H1 (cell line): ENCODE measurements around the gene TRIM50. TPM values are rescaled to one million over a fixed set of nuclear protein-coding genes. Genes with fewer than 3 reads are reported as not detected.

Source experiments
- CTCF ChIA-PET: fragments of 300-600 bp; sonication (Branson Sonifier 250); formaldehyde crosslinking; loops from one replicate; lab custom pipeline; 2021; ENCODE audit not compliant: partially characterized antibody; lab: Charles Lee
- POLR2A ChIA-PET: fragments of 300-600 bp; sonication (Branson Sonifier 250); formaldehyde crosslinking; loops from one replicate; lab custom pipeline; 2021; ENCODE audit warnings: inconsistent platforms; ENCODE audit not compliant: partially characterized antibody; lab: Charles Lee
- DNase-seq, 2 experiments: peaks; one replicate each; pipeline versions ENCODE4 v3.0.0 to v3.0.0-alpha.2; 2010 to 2022; ENCODE audit warnings: low spot score in 2 of 2, low read depth in 1 of 2, mixed read lengths in 1 of 2
- FAIRE-seq: peaks from 2 replicates; lab custom pipeline; 2011; peaks lifted over from hg19 to GRCh38; lab: Jason Lieb, UNC
- H2AFZ ChIP-seq: 2 replicates; pipeline ENCODE4 v1.8.1; 2012; ENCODE audit warnings: low read length, inconsistent platforms
- H2AK5ac ChIP-seq: 2 replicates; pipeline ENCODE4 v1.6.1; 2013; ENCODE audit warnings: low read depth, low read length
- H2BK120ac ChIP-seq: replicated peaks from 2 replicates; pipeline ENCODE3; 2013; ENCODE audit warnings: low read depth, low read length, inconsistent platforms
- H2BK12ac ChIP-seq: 2 replicates; pipeline ENCODE4 v1.6.1; 2013; ENCODE audit warnings: low read depth, low read length
- H2BK15ac ChIP-seq: 2 replicates; pipeline ENCODE4 v1.6.1; 2013; ENCODE audit warnings: low read length
- H2BK20ac ChIP-seq: 2 replicates; pipeline ENCODE4 v1.6.1; 2013; ENCODE audit warnings: low read length
- H2BK5ac ChIP-seq: 2 replicates; pipeline ENCODE4 v1.6.1; 2013; ENCODE audit warnings: low read depth, low read length
- H3K14ac ChIP-seq: 2 replicates; pipeline ENCODE4 v1.6.1; 2013; ENCODE audit warnings: inconsistent platforms; ENCODE audit not compliant: insufficient read length
- H3K18ac ChIP-seq: 2 replicates; pipeline ENCODE4 v1.6.1; 2013; ENCODE audit warnings: low read length; ENCODE audit errors: extremely low read depth
- H3K23ac ChIP-seq: 2 replicates; pipeline ENCODE4 v1.6.1; 2013; ENCODE audit warnings: inconsistent platforms; ENCODE audit not compliant: insufficient read length
- H3K23me2 ChIP-seq: 2 replicates; pipeline ENCODE4 v1.6.1; 2013; ENCODE audit warnings: low read depth, low read length
- H3K27ac ChIP-seq: 2 replicates; pipeline ENCODE4 v1.6.1; 2011; ENCODE audit warnings: low read depth, low read length, inconsistent platforms
- H3K27me3 ChIP-seq, 4 experiments: replicated peaks in 1 of 4; 1 replicate in 1 of 4; 2 replicates in 3 of 4; pipeline versions ENCODE4 v1.6.1 to v1.8.1; 2011 to 2013; ENCODE audit warnings: low read length in 3 of 4, mild to moderate bottlenecking in 3 of 4, inconsistent platforms in 2 of 4, mixed read lengths in 2 of 4, moderate library complexity in 1 of 4; ENCODE audit not compliant: control insufficient read depth in 3 of 4, insufficient read depth in 3 of 4; ENCODE audit errors: extremely low read depth in 1 of 4
- H3K36me3 ChIP-seq, 4 experiments: 2 replicates each; pipeline versions ENCODE4 v1.6.1 to v1.8.1; 2011 to 2013; ENCODE audit warnings: mild to moderate bottlenecking in 4 of 4, low read length in 3 of 4, moderate library complexity in 2 of 4, control low read depth in 1 of 4, inconsistent platforms in 1 of 4; ENCODE audit not compliant: insufficient read depth in 4 of 4, control insufficient read depth in 2 of 4
- H3K4ac ChIP-seq: replicated peaks from 2 replicates; pipeline ENCODE3; 2013; ENCODE audit warnings: low read length, low read depth, mixed read lengths, inconsistent platforms; ENCODE audit not compliant: insufficient read length
- H3K4me1 ChIP-seq, 4 experiments: replicated peaks in 1 of 4; 1 replicate in 1 of 4; 2 replicates in 3 of 4; pipeline versions ENCODE4 v1.6.1 to v1.8.1; 2011 to 2013; ENCODE audit warnings: low read length in 3 of 4, inconsistent platforms in 2 of 4, mixed read lengths in 1 of 4; ENCODE audit not compliant: insufficient read depth in 4 of 4, control insufficient read depth in 3 of 4
- H3K4me2 ChIP-seq, 2 experiments: 2 replicates each; pipeline versions ENCODE4 v1.6.1 to v1.8.1; 2011 to 2013; ENCODE audit warnings: low read depth in 2 of 2, low read length in 2 of 2, control low read depth in 1 of 2, inconsistent platforms in 1 of 2, mild to moderate bottlenecking in 1 of 2; ENCODE audit not compliant: insufficient read depth in 1 of 2
- H3K4me3 ChIP-seq, 4 experiments: fragments of 200-600, 300-600 bp in 1 of 4; sonication (generic), shearing (Covaris generic), sonication (Bioruptor Twin) in 1 of 4; 2 replicates each; pipeline versions ENCODE4 v1.5.1 to v1.8.1; 2011 to 2016; ENCODE audit warnings: low read length in 4 of 4, low read depth in 3 of 4, control low read depth in 2 of 4, inconsistent platforms in 2 of 4, mild to moderate bottlenecking in 2 of 4, mixed read lengths in 1 of 4, moderate library complexity in 1 of 4; ENCODE audit not compliant: insufficient read depth in 2 of 4; ENCODE audit errors: extremely low read depth in 1 of 4
- H3K56ac ChIP-seq: replicated peaks from 2 replicates; pipeline ENCODE3; 2013; ENCODE audit warnings: low read depth, mild to moderate bottlenecking, mixed read lengths, low read length, inconsistent platforms; ENCODE audit not compliant: insufficient read length
- H3K79me1 ChIP-seq: 2 replicates; pipeline ENCODE4 v1.6.1; 2013; ENCODE audit warnings: low read depth, low read length, control low read depth
- H3K79me2 ChIP-seq, 2 experiments: 2 replicates each; pipeline versions ENCODE4 v1.6.1 to v1.8.1; 2012 to 2013; ENCODE audit warnings: low read length in 2 of 2, mild to moderate bottlenecking in 2 of 2, inconsistent platforms in 1 of 2; ENCODE audit not compliant: insufficient read depth in 2 of 2, control insufficient read depth in 1 of 2
- H3K9ac ChIP-seq, 4 experiments: replicated peaks in 1 of 4; 1 replicate in 1 of 4; 2 replicates in 3 of 4; pipeline versions ENCODE4 v1.6.1 to v1.8.1; 2011 to 2013; ENCODE audit warnings: low read depth in 3 of 4, low read length in 3 of 4, control low read depth in 2 of 4, mild to moderate bottlenecking in 2 of 4, moderate library complexity in 2 of 4, inconsistent platforms in 1 of 4; ENCODE audit errors: extremely low read depth in 1 of 4
- H3K9me3 ChIP-seq, 2 experiments: 2 replicates each; pipeline versions ENCODE4 v1.6.1 to v1.8.1; 2012 to 2013; ENCODE audit warnings: mild to moderate bottlenecking in 2 of 2, moderate library complexity in 2 of 2, control low read depth in 1 of 2, inconsistent platforms in 1 of 2, low read depth in 1 of 2, low read length in 1 of 2, mixed read lengths in 1 of 2; ENCODE audit not compliant: insufficient read depth in 2 of 2
- H4K20me1 ChIP-seq, 2 experiments: replicated peaks in 1 of 2; 2 replicates each; pipeline versions ENCODE3 to v1.8.1; 2011 to 2013; ENCODE audit warnings: inconsistent platforms in 2 of 2, low read length in 2 of 2, mild to moderate bottlenecking in 1 of 2; ENCODE audit not compliant: insufficient read depth in 2 of 2, control insufficient read depth in 1 of 2
- H4K5ac ChIP-seq: 2 replicates; pipeline ENCODE4 v1.6.1; 2013; ENCODE audit warnings: low read length, low read depth, mixed read lengths, inconsistent platforms; ENCODE audit not compliant: insufficient read length
- H4K8ac ChIP-seq: 2 replicates; pipeline ENCODE4 v1.8.0; 2013; ENCODE audit warnings: mild to moderate bottlenecking, moderate library complexity, low read length, inconsistent platforms; ENCODE audit not compliant: insufficient read depth; ENCODE audit errors: extremely low read depth
- H4K91ac ChIP-seq: replicated peaks from 2 replicates; pipeline ENCODE3; 2013; ENCODE audit warnings: low read length, mixed read lengths, inconsistent platforms; ENCODE audit not compliant: insufficient read length
- CBX5 ChIP-seq: fragments of 300-800, 300-1000 bp; sonication (generic); IDR thresholded peaks from 2 replicates; pipeline ENCODE4 v1.7.1; 2016; ENCODE audit warnings: antibody characterized with exemption, low read length, low read depth
- CHD2 ChIP-seq: IDR thresholded peaks from 2 replicates; pipeline ENCODE4 v1.6.1; 2012; ENCODE audit warnings: low read length, improper control_type of control experiment
- FOSL1 ChIP-seq: IDR thresholded peaks from 2 replicates; pipeline ENCODE4 v1.6.1; 2011; ENCODE audit warnings: mild to moderate bottlenecking, low read depth, low read length, moderate library complexity; ENCODE audit not compliant: insufficient read depth
- GABPA ChIP-seq: IDR thresholded peaks from 2 replicates; pipeline ENCODE4 v1.6.1; 2011; ENCODE audit warnings: mild to moderate bottlenecking, low read length, moderate library complexity, borderline replicate concordance; ENCODE audit not compliant: insufficient read depth
- JUN ChIP-seq: IDR thresholded peaks from 2 replicates; pipeline ENCODE4 v1.6.1; 2011; ENCODE audit warnings: low read depth, mild to moderate bottlenecking, improper control_type of control experiment, low read length
- NANOG ChIP-seq: IDR thresholded peaks from 2 replicates; pipeline ENCODE4 v1.6.1; 2011; ENCODE audit warnings: low read length, low read depth, mild to moderate bottlenecking, inconsistent platforms; ENCODE audit not compliant: insufficient read depth, poor library complexity, severe bottlenecking
- RFX5 ChIP-seq: IDR thresholded peaks from 2 replicates; pipeline ENCODE4 v1.6.1; 2011; ENCODE audit warnings: low read depth, low read length, improper control_type of control experiment, borderline replicate concordance
- RXRA ChIP-seq: IDR thresholded peaks from 2 replicates; pipeline ENCODE4 v1.6.1; 2011; ENCODE audit warnings: low read depth, mild to moderate bottlenecking, low read length, moderate library complexity; ENCODE audit not compliant: insufficient read depth
- SAP30 ChIP-seq: fragments of 300-600 bp; sonication (generic); IDR thresholded peaks from 2 replicates; pipeline ENCODE4 v1.7.1; 2012; ENCODE audit warnings: low read length, moderate library complexity, mild to moderate bottlenecking, inconsistent platforms; ENCODE audit not compliant: insufficient read depth, insufficient replicate concordance
- SP1 ChIP-seq: IDR thresholded peaks from 2 replicates; pipeline ENCODE4 v1.6.1; 2011; ENCODE audit warnings: low read depth, low read length
- SUZ12 ChIP-seq: fragments of 200-600 bp; sonication (generic); IDR thresholded peaks from 2 replicates; pipeline ENCODE4 v1.6.1; 2012; ENCODE audit warnings: mild to moderate bottlenecking, inconsistent platforms, low read length, moderate library complexity, mixed read lengths
- TAF1 ChIP-seq: IDR thresholded peaks from 2 replicates; pipeline ENCODE4 v1.6.1; 2011; ENCODE audit warnings: mild to moderate bottlenecking, low read depth, low read length
- ZNF274 ChIP-seq: IDR thresholded peaks from 2 replicates; pipeline ENCODE4 v1.7.0; 2012; ENCODE audit warnings: low read length, borderline replicate concordance; ENCODE audit errors: extremely low read depth
- WGBS, 2 experiments: shearing (Covaris generic) in 1 of 2; methylation state at CpG; one replicate each; pipeline versions ENCODE4 v1.1.6 to v1.1.7; 2013 to 2015; ENCODE audit warnings: low lambda C conversion rate in 2 of 2, mixed read lengths in 2 of 2, inconsistent platforms in 1 of 2, low coverage in 1 of 2, missing lambda C conversion rate in 1 of 2; ENCODE audit not compliant: insufficient replicate concordance in 2 of 2, insufficient coverage in 1 of 2, insufficient read length in 1 of 2; ENCODE audit errors: extremely low coverage in 1 of 2, missing lambda C conversion rate in 1 of 2; 5-methylcytosine and 5-hydroxymethylcytosine counted together
- polyA plus RNA-seq, 7 experiments: library from polyadenylated mRNA; depleted of rRNA in 3 of 7; stranded (reverse) in 5 of 7; unstranded in 2 of 7; fragments of >200 nt in 5 of 7; fragments of 200-250 nt in 2 of 7; gene quantifications; 1 replicate in 5 of 7; 2 replicates in 1 of 7; 4 replicates in 1 of 7; pipeline versions ENCODE4 v1.2.1 to v1.2.3, GENCODE V29; 2011 to 2013; ENCODE audit warnings: missing spikeins in 2 of 7, mixed read lengths in 2 of 7
- total RNA-seq: library from RNA; stranded (reverse); fragmentation: NEBNext Ultra II Directional; extraction: Animal tissue kit (Norgen Biotek cat#: 25700); gene quantifications from 2 replicates; pipeline ENCODE4 v1.2.1, GENCODE V29; 2021
- TF ChIP-seq, protein P1 (sequence below): IDR thresholded peaks from 2 replicates; pipeline ENCODE4 v1.6.1; 2011; ENCODE audit warnings: low read length, improper control_type of control experiment

TRIM50 gene
- total and polyA plus RNA-seq, 2 of the 8 experiments (the other 6 are each of a cell fraction or from before 2014, with no cell fraction given), result 0.12 TPM; not detected in 1

- Histone ChIP-seq H3K27ac (no peak overlapping the region), H3K14ac (no peak overlapping the region), H4K20me1 (no peaks in the 10 kb centered on the region), H2BK20ac (no peak overlapping the region), H2AFZ (no peak overlapping the region), H4K91ac (no peak overlapping the region), H3K56ac (no peak overlapping the region), H3K4me2 (no peak overlapping the region), H2BK120ac (no peak overlapping the region), H4K8ac (no peak overlapping the region), H2AK5ac (no peak overlapping the region), H3K9me3 (no peaks in the 10 kb centered on the region), H2BK15ac (no peak overlapping the region), H3K79me2 (no peaks in the 10 kb centered on the region), H3K9ac (no peak overlapping the region), H3K4me1 (peaks cover 0 to 11% (median 0%) of the 10 kb centered on the region in 4 experiments; a peak in 2 of 7 replicates), H3K4ac (no peak overlapping the region), H2BK5ac (no peak overlapping the region), H3K79me1 (no peaks in the 10 kb centered on the region), H3K23ac (no peak overlapping the region), H4K5ac (no peak overlapping the region), H3K18ac (no peak overlapping the region), H3K36me3 (no peaks in the 10 kb centered on the region), H3K27me3 (no peaks in the 10 kb centered on the region), H3K23me2 (no peaks in the 10 kb centered on the region), H2BK12ac (no peak overlapping the region), H3K4me3 (no peak overlapping the region)
- no peak for FAIRE-seq
- ChIA-PET POLR2A (no interaction called here), CTCF (interaction anchor here (1.2 kb wide), 1 partner anchor 14 kb away, joined by 5 read pairs; no protein-coding TSS in a partner anchor)
- 86% methylated on average over 5 of the region's 5 CpGs; no CpG with 5 or more reads in 1 of the 2 experiments for WGBS, 2 experiments
- DNase-seq, result no peak
- TF ChIP-seq, protein P1, sequence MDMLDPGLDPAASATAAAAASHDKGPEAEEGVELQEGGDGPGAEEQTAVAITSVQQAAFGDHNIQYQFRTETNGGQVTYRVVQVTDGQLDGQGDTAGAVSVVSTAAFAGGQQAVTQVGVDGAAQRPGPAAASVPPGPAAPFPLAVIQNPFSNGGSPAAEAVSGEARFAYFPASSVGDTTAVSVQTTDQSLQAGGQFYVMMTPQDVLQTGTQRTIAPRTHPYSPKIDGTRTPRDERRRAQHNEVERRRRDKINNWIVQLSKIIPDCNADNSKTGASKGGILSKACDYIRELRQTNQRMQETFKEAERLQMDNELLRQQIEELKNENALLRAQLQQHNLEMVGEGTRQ, result no peak
- TF ChIP-seq SUZ12 (no peak), NANOG (no peak), RXRA (no peak), FOSL1 (no peak), JUN (no peak), RFX5 (no peak), TAF1 (no peak), SP1 (no peak), ZNF274 (no peak), CHD2 (no peak), CBX5 (no peak), GABPA (no peak), SAP30 (no peak)
Observed at GRCh38 chr7:73356159-73356558, 28.3 kb upstream of the TRIM50 start.
